ENCODE data around the gene EPHB4.
"Not testable (repeated sequence)": the region's sequence is repeated elsewhere in the genome, so short reads cannot be mapped to it uniquely, and the experiment has no call there.

The EPHB4 gene

DNA sequence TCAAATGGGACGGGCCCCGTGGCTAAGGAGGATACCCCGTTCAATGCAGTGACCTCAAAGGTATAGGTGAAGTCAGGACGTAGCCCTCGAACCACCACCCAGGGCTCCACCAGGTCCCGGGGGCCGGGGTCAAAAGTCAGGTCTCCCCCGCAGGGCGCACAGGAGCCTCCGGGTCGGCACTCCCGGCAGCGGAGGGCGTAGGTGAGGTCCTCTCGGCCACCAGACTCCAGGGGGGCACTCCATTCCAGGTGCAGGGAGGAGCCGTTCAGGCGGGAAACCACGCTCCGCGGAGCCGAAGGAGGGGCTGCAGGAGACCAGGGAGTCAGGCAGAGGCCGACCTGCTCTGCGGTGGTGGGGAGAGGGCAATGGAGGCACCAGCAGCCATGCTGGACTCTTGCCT, 7.7 kb downstream of the EPHB4 start:
- DNase-seq, result no peak

- DNase-seq, result no peak
Measured at GRCh38 chr7:100818825-100819224, 8.5 kb downstream of the EPHB4 start.

DNA sequence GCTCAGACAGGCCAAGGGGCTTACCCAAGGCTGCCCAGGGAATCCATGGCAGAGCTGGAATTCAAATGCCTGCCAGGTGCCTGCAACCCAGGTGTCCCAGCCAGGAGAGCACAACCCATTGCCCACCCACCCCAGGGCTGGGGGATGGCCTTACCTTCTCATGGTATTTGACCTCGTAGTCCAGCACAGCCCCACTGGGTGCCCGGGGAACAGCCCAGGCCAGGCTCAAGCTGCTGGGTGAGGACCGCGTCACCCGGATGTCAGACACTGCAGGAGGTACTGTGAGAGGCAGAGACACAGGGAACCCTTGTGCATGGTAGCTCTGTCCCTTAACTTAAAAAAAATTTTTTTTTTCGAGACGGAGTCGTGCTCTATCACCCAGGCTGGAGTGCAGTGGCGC, 9.0 kb downstream of the EPHB4 start:
- DNase-seq, result no peak

DNA sequence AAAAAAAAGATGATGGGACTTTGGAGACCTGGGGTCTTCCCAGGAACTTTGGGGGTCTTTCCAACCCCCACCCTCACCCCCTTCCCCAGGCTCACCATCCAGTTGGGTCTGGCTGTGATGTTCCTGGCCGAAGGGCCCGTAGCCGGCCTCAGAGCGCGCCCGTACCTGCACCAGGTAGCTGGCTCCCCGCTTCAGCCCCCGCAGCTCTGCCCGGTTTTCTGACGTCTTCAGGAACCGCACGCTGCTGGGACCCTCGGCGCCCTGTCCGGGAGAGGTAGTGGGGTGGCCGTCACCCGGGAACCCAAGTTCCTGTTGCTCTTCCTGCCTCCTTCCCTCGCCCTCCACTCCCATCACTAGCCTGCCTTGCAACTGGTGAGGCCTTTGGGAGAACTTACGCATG, 10.2 kb downstream of the EPHB4 start:
- DNase-seq, result no peak

DNA sequence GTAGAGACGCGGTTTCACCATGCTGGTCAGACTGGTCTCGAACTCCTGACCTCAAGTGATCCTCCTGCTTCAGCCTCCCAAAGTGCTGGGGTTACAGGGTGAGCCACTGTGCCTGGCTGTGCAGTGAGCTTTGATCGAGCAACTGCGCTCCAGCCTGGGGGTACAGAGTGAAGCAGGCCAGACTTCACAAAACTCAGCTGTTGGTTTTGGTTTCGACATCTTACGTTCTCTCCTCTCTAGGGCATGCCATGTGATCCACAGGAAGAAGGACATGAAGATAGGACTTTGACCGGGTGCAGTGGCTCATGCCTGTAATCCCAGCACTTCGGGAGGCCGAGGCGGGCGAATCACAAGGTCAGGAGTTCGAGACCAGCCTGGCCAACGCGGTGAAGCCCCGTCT, 10.8 kb downstream of the EPHB4 start:
- not testable (repeated sequence) for DNase-seq

DNA sequence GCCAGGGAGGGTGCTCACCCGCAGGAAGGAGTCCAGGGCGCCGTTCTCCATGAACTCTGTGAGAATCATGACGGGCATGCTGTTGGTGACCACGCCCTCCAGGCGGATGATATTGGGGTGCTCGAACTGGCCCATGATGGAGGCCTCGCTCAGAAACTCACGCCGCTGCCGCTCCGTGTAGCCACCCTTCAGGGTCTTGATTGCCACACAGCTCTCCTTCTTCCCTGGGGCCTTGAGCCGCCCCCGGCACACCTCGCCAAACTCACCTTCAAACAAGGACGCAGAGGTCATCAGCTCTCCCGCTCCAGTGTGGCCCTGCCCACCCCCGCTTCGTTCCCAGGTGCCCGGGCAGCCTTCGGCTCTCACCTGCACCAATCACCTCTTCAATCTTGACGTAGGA, 14.6 kb downstream of the EPHB4 start:
- no peak for DNase-seq

DNA sequence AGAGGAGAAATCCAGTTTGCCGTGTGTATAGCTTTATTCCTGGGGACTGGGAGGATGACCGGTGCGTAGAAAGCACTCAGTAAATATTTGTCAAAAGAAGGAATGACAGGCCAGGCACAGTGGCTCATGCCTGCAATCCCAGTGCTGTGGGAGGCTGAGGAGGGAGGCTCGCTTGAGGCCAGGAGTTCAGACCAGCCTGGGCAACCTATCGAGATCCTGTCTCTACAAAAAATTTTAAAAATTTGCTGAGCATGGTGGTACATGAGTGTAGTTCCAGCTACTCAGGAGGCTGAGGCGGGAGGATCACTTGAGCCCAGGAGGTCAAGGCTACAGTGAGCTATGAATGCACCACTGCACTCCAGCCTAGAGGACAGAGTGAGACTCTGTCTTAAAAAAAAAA, 15.8 kb downstream of the EPHB4 start:
- DNase-seq, result no peak

- no peak for DNase-seq
Measured at GRCh38 chr7:100808354-100808875, 18.9 kb downstream of the EPHB4 start.

- not testable (repeated sequence) for DNase-seq
Measured at GRCh38 chr7:100806883-100807282, 20.4 kb downstream of the EPHB4 start.

DNA sequence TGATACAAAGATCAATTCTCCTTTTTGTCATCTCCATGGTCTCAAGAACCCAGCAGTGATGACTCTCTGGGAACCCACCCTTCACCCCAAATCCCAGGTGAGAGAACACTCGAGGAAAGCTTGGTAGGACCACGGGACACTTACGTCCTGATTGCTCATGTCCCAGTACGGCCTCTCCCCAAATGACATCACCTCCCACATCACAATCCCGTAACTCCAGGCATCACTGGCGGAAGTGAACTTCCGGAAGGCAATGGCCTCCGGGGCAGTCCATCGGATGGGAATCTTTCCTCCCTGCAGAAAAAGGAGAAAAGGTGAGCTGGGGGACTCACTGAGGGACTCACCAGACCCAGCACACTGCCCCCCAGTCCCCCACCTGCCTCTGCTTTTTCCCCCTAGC, 21.0 kb downstream of the EPHB4 start:
- DNase-seq, result no peak

GRCh38 chr7:100804681-100805431, 22.5 kb downstream of the EPHB4 start:
- no peak for DNase-seq

GRCh38 chr7:100803398-100804161, 23.7 kb downstream of the EPHB4 start:
- no peak for DNase-seq

- no peak for DNase-seq
Measured at GRCh38 chr7:100802951-100803350, 24.4 kb downstream of the EPHB4 start.

GRCh38 chr7:100801833-100802568, 25.3 kb downstream of the EPHB4 start:
- no peak for DNase-seq

GRCh38 chr7:100799037-100799896, 28.1 kb downstream of the EPHB4 start:
- DNase-seq, result peak; percentile 44

GRCh38 chr7:100794741-100795140, 32.6 kb downstream of the EPHB4 start:
- no peak for DNase-seq

DNA sequence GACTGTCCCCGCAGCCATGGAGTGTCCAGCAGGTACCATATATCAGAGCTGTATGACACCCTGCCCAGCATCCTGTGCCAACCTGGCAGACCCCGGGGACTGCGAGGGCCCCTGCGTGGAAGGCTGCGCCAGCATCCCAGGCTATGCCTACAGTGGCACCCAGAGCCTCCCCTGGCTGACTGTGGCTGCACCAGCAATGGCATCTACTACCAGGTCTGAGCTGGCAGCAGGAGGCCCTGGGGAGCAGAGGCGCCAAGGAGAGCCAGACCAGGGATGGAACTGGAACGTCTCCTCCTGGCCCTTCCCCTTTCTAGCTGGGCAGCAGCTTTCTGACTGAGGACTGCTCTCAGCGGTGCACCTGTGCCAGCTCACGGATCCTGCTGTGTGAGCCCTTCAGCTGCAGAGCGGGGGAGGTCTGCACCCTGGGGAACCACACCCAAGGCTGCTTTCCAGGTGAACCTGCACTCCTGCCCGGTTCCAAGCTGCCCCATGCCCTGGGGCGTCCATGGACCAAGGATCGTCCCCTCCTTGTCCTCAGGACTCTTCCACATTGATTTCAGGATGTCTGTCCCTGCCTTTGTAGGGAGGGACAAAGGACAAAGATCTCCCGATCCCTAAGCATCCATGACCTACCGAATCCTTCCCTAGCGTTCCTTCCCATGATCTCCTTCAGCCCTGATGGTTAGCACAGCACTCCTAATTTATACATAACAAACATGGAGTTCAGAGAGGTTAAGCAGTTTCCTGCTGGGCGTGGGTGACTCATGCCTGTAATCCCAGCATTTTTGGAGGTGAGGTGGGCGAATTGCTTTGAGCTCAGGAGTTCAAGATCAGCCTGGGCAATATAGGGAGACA, 33.3 kb downstream of the EPHB4 start:
- no peak for DNase-seq

GRCh38 chr7:100791881-100792666, 35.2 kb downstream of the EPHB4 start:
- no peak for DNase-seq

DNA sequence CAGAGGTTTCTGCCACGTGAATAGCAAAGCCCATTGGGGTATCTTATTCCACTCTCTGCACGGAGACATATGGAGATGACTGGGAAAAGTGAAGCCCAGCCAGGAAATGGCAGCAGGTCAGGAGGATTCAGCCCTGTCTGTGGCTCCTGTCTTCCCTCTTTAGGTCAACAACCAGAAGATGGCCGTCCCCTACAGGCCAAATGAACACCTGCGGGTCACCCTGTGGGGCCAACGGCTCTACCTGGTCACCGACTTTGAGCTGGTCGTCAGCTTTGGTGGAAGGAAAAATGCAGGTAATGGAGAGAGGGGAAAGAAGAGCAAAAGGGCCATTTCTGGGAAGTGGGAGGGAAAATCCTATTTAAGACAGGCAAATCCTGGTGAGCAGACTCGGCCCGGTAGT, 38.3 kb downstream of the EPHB4 start:
- DNase-seq, result no peak

DNA sequence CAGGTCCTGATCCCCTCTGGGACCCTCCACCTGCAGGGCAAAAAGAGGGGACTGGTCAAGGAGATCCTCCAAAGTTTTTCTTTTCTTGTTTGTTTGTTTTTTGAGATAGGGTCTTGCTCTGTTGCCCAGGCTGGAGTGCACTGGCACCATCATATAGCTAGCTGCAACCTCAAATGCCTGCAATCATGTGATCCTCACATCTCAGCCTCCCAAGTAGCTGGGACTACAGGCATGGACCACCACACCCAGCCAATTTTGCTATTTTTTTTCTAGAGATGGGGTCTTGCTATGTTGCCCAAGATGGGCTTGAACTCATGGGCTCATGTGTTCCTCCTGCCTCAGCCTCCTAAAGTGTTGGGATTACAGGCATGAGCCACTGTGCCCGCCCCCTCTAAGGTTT, 41.0 kb downstream of the EPHB4 start:
- no peak for DNase-seq

DNA sequence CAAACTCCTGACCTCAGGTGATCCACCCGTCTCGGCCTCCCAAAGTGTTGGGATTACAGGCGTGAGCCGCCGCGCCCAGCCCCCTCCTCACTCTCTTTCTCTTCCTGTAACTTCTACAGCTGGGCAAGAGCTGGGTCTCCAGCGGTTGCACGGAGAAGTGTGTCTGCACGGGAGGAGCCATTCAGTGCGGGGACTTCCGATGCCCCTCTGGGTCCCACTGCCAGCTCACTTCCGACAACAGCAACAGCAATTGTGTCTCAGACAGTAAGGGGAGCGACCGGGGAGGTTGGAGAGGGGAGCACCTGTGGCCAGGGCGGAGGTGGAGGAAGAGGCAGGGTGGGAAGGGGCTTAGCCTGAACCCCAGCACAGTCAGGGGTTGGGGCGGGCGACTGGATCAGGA, 41.4 kb downstream of the EPHB4 start:
- no peak for DNase-seq

Measured in activated CD8-positive, alpha-beta memory T cell treated with anti-CD3 and anti-CD28 coated beads, Interleukin-2, amount 50 U/mL, for 4 hours (primary cell).